GM12878 (cell line): ENCODE measurements around the gene PDE6B. TPM values are rescaled to one million over a fixed set of nuclear protein-coding genes. Genes with fewer than 3 reads are reported as not detected.

Source experiments
- ATAC-seq: fragments of 200-7000 bp; cut with Tn5 transposase; 3 replicates; pipeline ENCODE4 v1.9.1; 2020; ENCODE audit warnings: mild to moderate bottlenecking, moderate library complexity
- BruUV-seq: library from RNA; stranded (reverse); fragments of 400-500 nt; replicated peaks from 2 replicates; lab custom pipeline; 2021; lab: Mats Ljungman, UMichigan
- CTCF ChIA-PET: fragments of 300-600 bp; sonication (Branson Sonifier 250); formaldehyde crosslinking; extraction: SDS; loops from one replicate; lab custom pipeline; 2021; ENCODE audit warnings: inconsistent platforms; lab: Yijun Ruan, JAX
- POLR2A ChIA-PET: fragments of 350-600 bp; formaldehyde crosslinking; extraction: SDS; loops from one replicate; lab custom pipeline; 2021; ENCODE audit warnings: inconsistent platforms; lab: Charles Lee
- RAD21 ChIA-PET: fragments of 300-600 bp; sonication (Branson Sonifier 250); formaldehyde crosslinking; loops from one replicate; lab custom pipeline; 2023; ENCODE audit warnings: antibody characterized with exemption; ENCODE audit not compliant: unreplicated experiment; lab: Charles Lee
- SMC1A ChIA-PET: fragments of 300-600 bp; sonication (Branson Sonifier 250); formaldehyde crosslinking; loops from one replicate; lab custom pipeline; 2023; ENCODE audit not compliant: unreplicated experiment, uncharacterized antibody; lab: Charles Lee
- DNase-seq: peaks from one replicate; pipeline ENCODE4 v3.0.0-alpha.2; 2011; ENCODE audit warnings: low read depth, low spot score
- FAIRE-seq: peaks from 3 replicates; lab custom pipeline; 2011; peaks lifted over from hg19 to GRCh38; lab: Jason Lieb, UNC
- H2AFZ ChIP-seq: 2 replicates; pipeline ENCODE4 v1.6.0; 2011; ENCODE audit warnings: low read depth, low read length, control low read depth; ENCODE audit not compliant: control insufficient read depth
- H3K27ac ChIP-seq: 2 replicates; pipeline ENCODE4 v1.5.1; 2011; ENCODE audit warnings: control low read depth; ENCODE audit not compliant: control insufficient read depth, insufficient read depth
- H3K27me3 ChIP-seq, 2 experiments: replicated peaks in 1 of 2; 2 replicates each; pipeline versions ENCODE4 v1.6.0 to v1.6.1; 2011; ENCODE audit warnings: low read length in 1 of 2; ENCODE audit not compliant: control insufficient read depth in 2 of 2, insufficient read depth in 2 of 2
- H3K36me3 ChIP-seq, 2 experiments: 2 replicates each; pipeline ENCODE4 v1.5.1; 2011; ENCODE audit warnings: low read length in 1 of 2; ENCODE audit not compliant: control insufficient read depth in 2 of 2, insufficient read depth in 2 of 2
- H3K4me1 ChIP-seq: 2 replicates; pipeline ENCODE4 v1.6.1; 2011; ENCODE audit warnings: mild to moderate bottlenecking, low read length, moderate library complexity, mixed read lengths; ENCODE audit not compliant: control insufficient read depth, insufficient read depth
- H3K4me2 ChIP-seq: 2 replicates; pipeline ENCODE4 v1.6.0; 2011; ENCODE audit warnings: control low read depth; ENCODE audit not compliant: control insufficient read depth, insufficient read depth
- H3K4me3 ChIP-seq: fragments of 200-600 bp; sonication (generic); 2 replicates; pipeline ENCODE4 v1.5.1; 2016
- H3K79me2 ChIP-seq: 2 replicates; pipeline ENCODE4 v1.6.0; 2011; ENCODE audit warnings: low read length; ENCODE audit not compliant: control insufficient read depth, insufficient read depth
- H3K9ac ChIP-seq: 2 replicates; pipeline ENCODE4 v1.8.0; 2011; ENCODE audit warnings: low read length, control low read depth, mixed read lengths; ENCODE audit not compliant: control insufficient read depth, insufficient read depth
- H3K9me3 ChIP-seq: replicated peaks from 3 replicates; pipeline ENCODE4 v1.5.1; 2011; ENCODE audit warnings: mild to moderate bottlenecking, low read length; ENCODE audit not compliant: control insufficient read depth, insufficient read depth
- H4K20me1 ChIP-seq: 2 replicates; pipeline ENCODE4 v1.6.0; 2011; ENCODE audit not compliant: control insufficient read depth, insufficient read depth
- BMI1 ChIP-seq: fragments of 450-650 bp; IDR thresholded peaks from 2 replicates; pipeline ENCODE4 v1.6.1; 2016; ENCODE audit warnings: mild to moderate bottlenecking, moderate library complexity, borderline replicate concordance
- CBFB ChIP-seq: IDR thresholded peaks from 2 replicates; pipeline ENCODE4 v1.6.1; 2016; ENCODE audit warnings: antibody characterized with exemption, low read depth
- CBX5 ChIP-seq: sonication (generic); IDR thresholded peaks from 2 replicates; pipeline ENCODE4 v1.6.1; 2016; ENCODE audit warnings: low read depth, moderate library complexity, mild to moderate bottlenecking, inconsistent platforms
- CHD2 ChIP-seq: IDR thresholded peaks from 2 replicates; pipeline ENCODE4 v1.6.1; 2011; ENCODE audit warnings: low read depth, low read length, improper control_type of control experiment, borderline replicate concordance
- CHD4 ChIP-seq: fragments of 200-600 bp; sonication (generic); IDR thresholded peaks from 2 replicates; pipeline ENCODE4 v1.6.1; 2016; ENCODE audit warnings: mild to moderate bottlenecking
- ETV6 ChIP-seq, 2 experiments: fragments of 450-650 bp in 1 of 2; IDR thresholded peaks in 1 of 2; conservative IDR thresholded peaks in 1 of 2; 2 replicates each; pipeline ENCODE4 v1.6.1; 2014; ENCODE audit warnings: antibody characterized with exemption in 1 of 2, borderline replicate concordance in 1 of 2, low read depth in 1 of 2, mild to moderate bottlenecking in 1 of 2, moderate library complexity in 1 of 2
- GABPA ChIP-seq: IDR thresholded peaks from 2 replicates; pipeline ENCODE4 v1.6.1; 2014; ENCODE audit warnings: antibody characterized with exemption, low read depth, mild to moderate bottlenecking, inconsistent platforms
- HCFC1 ChIP-seq: fragments of 150-350 bp; IDR thresholded peaks from 2 replicates; pipeline ENCODE4 v1.6.1; 2014; ENCODE audit warnings: low read length
- KDM1A ChIP-seq: fragments of 200-600 bp; sonication (generic); IDR thresholded peaks from 2 replicates; pipeline ENCODE4 v1.6.1; 2016; ENCODE audit warnings: borderline replicate concordance
- PML ChIP-seq: IDR thresholded peaks from 2 replicates; pipeline ENCODE4 v1.6.1; 2012; ENCODE audit warnings: low read length, inconsistent platforms
- SPI1 ChIP-seq: IDR thresholded peaks from 2 replicates; pipeline ENCODE4 v1.6.1; 2011; ENCODE audit warnings: low read depth, mild to moderate bottlenecking, low read length, moderate library complexity, borderline replicate concordance; ENCODE audit not compliant: insufficient read depth
- YY1 ChIP-seq: IDR thresholded peaks from 2 replicates; pipeline ENCODE4 v1.6.1; 2011; ENCODE audit warnings: low read depth, mild to moderate bottlenecking, low read length
- WGBS: methylation state at CpG from one replicate; pipeline ENCODE4 v1.1.6; 2016; ENCODE audit warnings: low lambda C conversion rate; ENCODE audit not compliant: insufficient replicate concordance, insufficient coverage; ENCODE audit errors: missing lambda C conversion rate; 5-methylcytosine and 5-hydroxymethylcytosine counted together
- in situ Hi-C: fragments of 300-500 bp; cut with MboI; formaldehyde crosslinking; loops from 9 replicates; pipeline ENCODE4 v1.14.3; 2018; ENCODE audit warnings: mixed read lengths
- intact Hi-C: fragments of 100-400 bp; cut with micrococcal nuclease; formaldehyde crosslinking; loops from one replicate; pipeline ENCODE4 v1.14.2; 2022; ENCODE audit not compliant: unreplicated experiment
- polyA plus RNA-seq, 11 experiments: library from polyadenylated mRNA; depleted of rRNA in 4 of 11; unstranded in 6 of 11; stranded (reverse) in 5 of 11; fragments of >200 nt; fragmentation: Nextera tagmentation in 4 of 11; fragmentation: Illumina TruSeq in 1 of 11; extraction: Ambion mirVana in 4 of 11; extraction: Trizol in 1 of 11; gene quantifications; 1 replicate in 1 of 11; 2 replicates in 10 of 11; pipeline versions ENCODE4 v1.2.1 to v1.2.3, GENCODE V29; 2011 to 2016; ENCODE audit warnings: inconsistent platforms in 2 of 11, missing spikeins in 2 of 11, low read depth in 1 of 11
- total RNA-seq, 4 experiments: library from RNA; depleted of rRNA in 3 of 4; stranded (reverse); fragments of >200 nt in 3 of 4; fragmentation: Illumina TruSeq in 1 of 4; extraction: Trizol in 1 of 4; gene quantifications; 2 replicates each; pipeline versions ENCODE4 v1.2.1 to v1.2.3, GENCODE V29; 2013 to 2021
- TF ChIP-seq, protein P1 (sequence below): fragments of 150-350 bp; IDR thresholded peaks from 2 replicates; pipeline ENCODE4 v1.6.1; 2014; ENCODE audit warnings: mild to moderate bottlenecking, low read depth, low read length
- TF ChIP-seq, protein P2 (sequence below): IDR thresholded peaks from 2 replicates; pipeline ENCODE4 v1.6.1; 2012; ENCODE audit warnings: improper control_type of control experiment, low read depth, low read length; ENCODE audit not compliant: insufficient replicate concordance
- TF ChIP-seq, protein P3 (sequence below): IDR thresholded peaks from 2 replicates; pipeline ENCODE4 v1.6.1; 2012; ENCODE audit warnings: low read depth, low read length, improper control_type of control experiment
- TF ChIP-seq, protein P4 (sequence below): IDR thresholded peaks from 2 replicates; pipeline ENCODE4 v1.6.1; 2011; ENCODE audit warnings: borderline replicate concordance, low read depth, mild to moderate bottlenecking, moderate library complexity, low read length; ENCODE audit not compliant: insufficient read depth, poor library complexity, severe bottlenecking

PDE6B gene
- total and polyA plus RNA-seq, 10 of the 15 experiments (the other 5 are each of a cell fraction or from before 2014, with no cell fraction given), result 2.6 to 6.4 (median 3.8) TPM

DNA sequence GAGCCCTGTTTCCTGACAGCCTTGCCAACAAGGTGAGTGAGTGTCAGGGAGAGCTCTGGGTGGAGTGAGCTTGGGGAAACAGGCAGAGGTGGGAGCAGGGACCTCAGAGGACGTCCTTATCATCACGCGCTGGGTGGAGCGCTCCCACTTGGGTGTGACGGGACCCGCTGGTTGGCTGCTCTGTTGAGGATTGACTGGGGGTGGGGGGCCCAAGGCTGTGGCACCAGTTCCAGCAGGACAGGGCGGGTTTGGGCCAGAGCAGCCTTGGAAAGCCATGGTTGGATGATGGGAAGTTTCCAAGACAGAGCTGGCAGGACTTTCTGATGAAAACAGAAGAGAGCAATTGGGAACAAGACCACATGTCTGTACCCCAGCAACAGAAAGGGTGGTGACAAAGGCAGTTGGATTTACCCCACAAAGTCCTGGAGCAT lies 77.3 kb downstream of the PDE6B start:
- POLR2A ChIA-PET, result no interaction called here
- Histone ChIP-seq H3K79me2 (peaks cover 15% of the 10 kb centered on the region), H3K36me3 (no peaks in the 10 kb centered on the region), H3K4me1 (peaks cover 8% of the 10 kb centered on the region), H3K4me3 (no peak overlapping the region), H3K27me3 (no peaks in the 10 kb centered on the region), H2AFZ (no peak overlapping the region), H3K27ac (no peak overlapping the region), H3K4me2 (no peak overlapping the region), H4K20me1 (no peaks in the 10 kb centered on the region), H3K9me3 (no peaks in the 10 kb centered on the region; the same call in 2 of the 3 replicates), H3K9ac (no peak overlapping the region)
- in situ Hi-C loops (no loop called here), intact Hi-C loops (no loop called here)
- 61% methylated on average over 4 of the region's 7 CpGs for WGBS
- no peak for DNase-seq
- CTCF ChIA-PET, result no interaction called here
- SMC1A ChIA-PET, result no interaction called here
- BruUV-seq, result no TSS peak
- FAIRE-seq, result no peak
- ATAC-seq, result no peak
- RAD21 ChIA-PET, result no interaction called here
- TF ChIP-seq HCFC1 (no peak), CHD2 (no peak), KDM1A (no peak), PML (no peak), CBFB (no peak), CBX5 (no peak), CHD4 (no peak), SPI1 (no peak), BMI1 (no peak), YY1 (no peak), ETV6 (conservative IDR thresholded peaks at IDR 0.05 in 1 of 2, IDR thresholded peaks at IDR 0.05 in 1 of 2; ENCODE audit: borderline replicate concordance in 1 of 2, low read depth in 1 of 2) (no peak), GABPA (no peak)
- TF ChIP-seq, protein P1, sequence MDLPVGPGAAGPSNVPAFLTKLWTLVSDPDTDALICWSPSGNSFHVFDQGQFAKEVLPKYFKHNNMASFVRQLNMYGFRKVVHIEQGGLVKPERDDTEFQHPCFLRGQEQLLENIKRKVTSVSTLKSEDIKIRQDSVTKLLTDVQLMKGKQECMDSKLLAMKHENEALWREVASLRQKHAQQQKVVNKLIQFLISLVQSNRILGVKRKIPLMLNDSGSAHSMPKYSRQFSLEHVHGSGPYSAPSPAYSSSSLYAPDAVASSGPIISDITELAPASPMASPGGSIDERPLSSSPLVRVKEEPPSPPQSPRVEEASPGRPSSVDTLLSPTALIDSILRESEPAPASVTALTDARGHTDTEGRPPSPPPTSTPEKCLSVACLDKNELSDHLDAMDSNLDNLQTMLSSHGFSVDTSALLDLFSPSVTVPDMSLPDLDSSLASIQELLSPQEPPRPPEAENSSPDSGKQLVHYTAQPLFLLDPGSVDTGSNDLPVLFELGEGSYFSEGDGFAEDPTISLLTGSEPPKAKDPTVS, result no peak
- TF ChIP-seq, protein P2, sequence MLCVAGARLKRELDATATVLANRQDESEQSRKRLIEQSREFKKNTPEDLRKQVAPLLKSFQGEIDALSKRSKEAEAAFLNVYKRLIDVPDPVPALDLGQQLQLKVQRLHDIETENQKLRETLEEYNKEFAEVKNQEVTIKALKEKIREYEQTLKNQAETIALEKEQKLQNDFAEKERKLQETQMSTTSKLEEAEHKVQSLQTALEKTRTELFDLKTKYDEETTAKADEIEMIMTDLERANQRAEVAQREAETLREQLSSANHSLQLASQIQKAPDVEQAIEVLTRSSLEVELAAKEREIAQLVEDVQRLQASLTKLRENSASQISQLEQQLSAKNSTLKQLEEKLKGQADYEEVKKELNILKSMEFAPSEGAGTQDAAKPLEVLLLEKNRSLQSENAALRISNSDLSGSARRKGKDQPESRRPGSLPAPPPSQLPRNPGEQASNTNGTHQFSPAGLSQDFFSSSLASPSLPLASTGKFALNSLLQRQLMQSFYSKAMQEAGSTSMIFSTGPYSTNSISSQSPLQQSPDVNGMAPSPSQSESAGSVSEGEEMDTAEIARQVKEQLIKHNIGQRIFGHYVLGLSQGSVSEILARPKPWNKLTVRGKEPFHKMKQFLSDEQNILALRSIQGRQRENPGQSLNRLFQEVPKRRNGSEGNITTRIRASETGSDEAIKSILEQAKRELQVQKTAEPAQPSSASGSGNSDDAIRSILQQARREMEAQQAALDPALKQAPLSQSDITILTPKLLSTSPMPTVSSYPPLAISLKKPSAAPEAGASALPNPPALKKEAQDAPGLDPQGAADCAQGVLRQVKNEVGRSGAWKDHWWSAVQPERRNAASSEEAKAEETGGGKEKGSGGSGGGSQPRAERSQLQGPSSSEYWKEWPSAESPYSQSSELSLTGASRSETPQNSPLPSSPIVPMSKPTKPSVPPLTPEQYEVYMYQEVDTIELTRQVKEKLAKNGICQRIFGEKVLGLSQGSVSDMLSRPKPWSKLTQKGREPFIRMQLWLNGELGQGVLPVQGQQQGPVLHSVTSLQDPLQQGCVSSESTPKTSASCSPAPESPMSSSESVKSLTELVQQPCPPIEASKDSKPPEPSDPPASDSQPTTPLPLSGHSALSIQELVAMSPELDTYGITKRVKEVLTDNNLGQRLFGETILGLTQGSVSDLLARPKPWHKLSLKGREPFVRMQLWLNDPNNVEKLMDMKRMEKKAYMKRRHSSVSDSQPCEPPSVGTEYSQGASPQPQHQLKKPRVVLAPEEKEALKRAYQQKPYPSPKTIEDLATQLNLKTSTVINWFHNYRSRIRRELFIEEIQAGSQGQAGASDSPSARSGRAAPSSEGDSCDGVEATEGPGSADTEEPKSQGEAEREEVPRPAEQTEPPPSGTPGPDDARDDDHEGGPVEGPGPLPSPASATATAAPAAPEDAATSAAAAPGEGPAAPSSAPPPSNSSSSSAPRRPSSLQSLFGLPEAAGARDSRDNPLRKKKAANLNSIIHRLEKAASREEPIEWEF, result no peak
- TF ChIP-seq, protein P3, sequence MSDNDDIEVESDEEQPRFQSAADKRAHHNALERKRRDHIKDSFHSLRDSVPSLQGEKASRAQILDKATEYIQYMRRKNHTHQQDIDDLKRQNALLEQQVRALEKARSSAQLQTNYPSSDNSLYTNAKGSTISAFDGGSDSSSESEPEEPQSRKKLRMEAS, result no peak
- TF ChIP-seq, protein P4, sequence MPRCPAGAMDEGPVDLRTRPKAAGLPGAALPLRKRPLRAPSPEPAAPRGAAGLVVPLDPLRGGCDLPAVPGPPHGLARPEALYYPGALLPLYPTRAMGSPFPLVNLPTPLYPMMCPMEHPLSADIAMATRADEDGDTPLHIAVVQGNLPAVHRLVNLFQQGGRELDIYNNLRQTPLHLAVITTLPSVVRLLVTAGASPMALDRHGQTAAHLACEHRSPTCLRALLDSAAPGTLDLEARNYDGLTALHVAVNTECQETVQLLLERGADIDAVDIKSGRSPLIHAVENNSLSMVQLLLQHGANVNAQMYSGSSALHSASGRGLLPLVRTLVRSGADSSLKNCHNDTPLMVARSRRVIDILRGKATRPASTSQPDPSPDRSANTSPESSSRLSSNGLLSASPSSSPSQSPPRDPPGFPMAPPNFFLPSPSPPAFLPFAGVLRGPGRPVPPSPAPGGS, result no peak
